SK-N-MC (cell line): ENCODE results near the gene NEURL4.

ENCODE experiments used
- EZH2 ChIP-seq: fragments of 200-600 bp; sonication (generic); IDR thresholded peaks from one replicate; pipeline ENCODE4 v1.6.1; 2017; ENCODE audit warnings: antibody characterized with exemption
- POLR2AphosphoS5 ChIP-seq: IDR thresholded peaks from 2 replicates; pipeline ENCODE4 v1.6.1; 2012; ENCODE audit warnings: mild to moderate bottlenecking, low read depth, low read length, borderline replicate concordance

GRCh38 chr17:7290166-7290565 lies 39.0 kb downstream of the NEURL4 start:
- TF ChIP-seq EZH2 (no peak), POLR2AphosphoS5 (no peak)
